Stimulated activated CD4-positive, alpha-beta T cell treated with anti-CD3 and anti-CD28 coated beads, Interleukin-4, amount 100 ng/mL, for 24 hours (primary cell): Measurements from ENCODE around the gene IRF8.
A peak's percentile ranks its signal among the peaks of the same experiment; 100 is the strongest.
"Not testable (repeated sequence)": the region's sequence is repeated elsewhere in the genome, so short reads cannot be mapped to it uniquely, and the experiment has no call there.

Experiments
- DNase-seq: peaks from one replicate; pipeline ENCODE4 v3.0.0-alpha.2; 2020

The IRF8 gene

GRCh38 chr16:85898521-85899442 lies at the start of gene IRF8:
TSS of gene IRF8 (plus strand) at chr16:85899162. CDS start at chr16:85903016, 3,854 bp downstream.
- peak; percentile 87 for DNase-seq

- no peak for DNase-seq
Observed at GRCh38 chr16:85849388-85849787, 49.6 kb upstream of the IRF8 start.

- no peak for DNase-seq
Observed at GRCh38 chr16:85850344-85850880, 48.5 kb upstream of the IRF8 start.

- no peak for DNase-seq
Observed at GRCh38 chr16:85851034-85851785, 47.8 kb upstream of the IRF8 start.

- no peak for DNase-seq
Observed at GRCh38 chr16:85853547-85854545, 45.1 kb upstream of the IRF8 start.

- DNase-seq = no peak
Observed at GRCh38 chr16:85854935-85855334, 44.0 kb upstream of the IRF8 start.

GRCh38 chr16:85856079-85856478 lies 42.9 kb upstream of the IRF8 start:
- peak; percentile 2 for DNase-seq

- DNase-seq = peak; percentile 4
Observed at GRCh38 chr16:85856585-85856984, 42.4 kb upstream of the IRF8 start.

- no peak for DNase-seq
Observed at GRCh38 chr16:85857406-85857805, 41.6 kb upstream of the IRF8 start.

- DNase-seq = not testable (repeated sequence)
Observed at GRCh38 chr16:85858571-85858970, 40.4 kb upstream of the IRF8 start.

- DNase-seq = no peak
Observed at GRCh38 chr16:85858984-85859817, 39.8 kb upstream of the IRF8 start.

GRCh38 chr16:85859818-85860125 lies 39.2 kb upstream of the IRF8 start:
- no peak for DNase-seq

- no peak for DNase-seq
Observed at GRCh38 chr16:85860413-85861094, 38.4 kb upstream of the IRF8 start.

- no peak for DNase-seq
Observed at GRCh38 chr16:85861095-85861825, 37.7 kb upstream of the IRF8 start.

GRCh38 chr16:85862476-85863383 lies 36.2 kb upstream of the IRF8 start:
- DNase-seq = no peak

- peak; percentile 0 for DNase-seq
Observed at GRCh38 chr16:85863384-85863774, 35.6 kb upstream of the IRF8 start.

- DNase-seq = no peak
Observed at GRCh38 chr16:85864965-85865364, 34.0 kb upstream of the IRF8 start.

GRCh38 chr16:85867189-85867588 lies 31.8 kb upstream of the IRF8 start:
- no peak for DNase-seq

GRCh38 chr16:85868495-85868894 lies 30.5 kb upstream of the IRF8 start:
- DNase-seq = no peak
